WTC11 (cell line): Measurements from ENCODE around the gene EPB41L4B.

ENCODE experiments used
- CREB1 ChIP-seq: sonication (generic); formaldehyde crosslinking; IDR thresholded peaks from 2 replicates; pipeline ENCODE4 v1.8.0; 2023; ENCODE audit warnings: mild to moderate bottlenecking, missing genetic modification reagents
- CTCF ChIP-seq: fragments of 200-600 bp; IDR thresholded peaks from 2 replicates; pipeline ENCODE4 v1.8.0; 2022; ENCODE audit warnings: antibody characterized with exemption
- IRF1 ChIP-seq: sonication (generic); formaldehyde crosslinking; IDR thresholded peaks from 2 replicates; pipeline ENCODE4 v1.8.0; 2023; ENCODE audit warnings: missing genetic modification reagents
- JUN ChIP-seq: sonication (generic); formaldehyde crosslinking; IDR thresholded peaks from 2 replicates; pipeline ENCODE4 v1.8.0; 2023; ENCODE audit warnings: mild to moderate bottlenecking, missing genetic modification reagents
- NR3C1 ChIP-seq: sonication (generic); formaldehyde crosslinking; conservative IDR thresholded peaks from 2 replicates; pipeline ENCODE4 v1.8.1; 2023; ENCODE audit warnings: low read depth, mild to moderate bottlenecking, missing genetic modification reagents
- ZNF317 ChIP-seq: sonication (generic); formaldehyde crosslinking; IDR thresholded peaks from 2 replicates; pipeline ENCODE4 v1.8.1; 2023; ENCODE audit warnings: low read depth, mild to moderate bottlenecking, moderate library complexity, missing genetic modification reagents, borderline replicate concordance

- TF ChIP-seq JUN (CRISPR knock-in tag) = no peak
- no peak for TF ChIP-seq NR3C1
- TF ChIP-seq CREB1 (CRISPR knock-in tag) = no peak
- TF ChIP-seq CTCF = 0 out of 2 replicates have a peak, but pooled peaks have one; percentile 27
- TF ChIP-seq IRF1 (CRISPR knock-in tag) = no peak
- TF ChIP-seq ZNF317 (CRISPR knock-in tag) = no peak
Observed at GRCh38 chr9:109249615-109250014, 71.2 kb downstream of the EPB41L4B start.
